GM12878 (cell line): Measurements from ENCODE around the gene SLC11A1. TPM values are rescaled to one million over a fixed set of nuclear protein-coding genes. Genes with fewer than 3 reads are reported as not detected.

Source experiments
- IKZF1 ChIP-seq: fragments of 450-650 bp; conservative IDR thresholded peaks from 2 replicates; pipeline ENCODE4 v1.6.1; 2017; ENCODE audit warnings: antibody characterized with exemption, mild to moderate bottlenecking
- MTA3 ChIP-seq: IDR thresholded peaks from 2 replicates; pipeline ENCODE4 v1.6.1; 2012; ENCODE audit warnings: low read length, inconsistent platforms, borderline replicate concordance
- SUPT20H ChIP-seq: IDR thresholded peaks from 2 replicates; pipeline ENCODE4 v1.6.1; 2011; ENCODE audit warnings: low read depth, mild to moderate bottlenecking, low read length, moderate library complexity, borderline replicate concordance; ENCODE audit not compliant: control insufficient read depth
- TBL1XR1 ChIP-seq: IDR thresholded peaks from 2 replicates; pipeline ENCODE4 v1.6.1; 2012; ENCODE audit warnings: low read depth, low read length, improper control_type of control experiment
- ZBED1 ChIP-seq: IDR thresholded peaks from 2 replicates; pipeline ENCODE4 v1.6.1; 2016; ENCODE audit warnings: borderline replicate concordance
- polyA plus RNA-seq, 11 experiments: library from polyadenylated mRNA; depleted of rRNA in 4 of 11; unstranded in 6 of 11; stranded (reverse) in 5 of 11; fragments of >200 nt; fragmentation: Nextera tagmentation in 4 of 11; fragmentation: Illumina TruSeq in 1 of 11; extraction: Ambion mirVana in 4 of 11; extraction: Trizol in 1 of 11; gene quantifications; 1 replicate in 1 of 11; 2 replicates in 10 of 11; pipeline versions ENCODE4 v1.2.1 to v1.2.3, GENCODE V29; 2011 to 2016; ENCODE audit warnings: inconsistent platforms in 2 of 11, missing spikeins in 2 of 11, low read depth in 1 of 11
- total RNA-seq, 4 experiments: library from RNA; depleted of rRNA in 3 of 4; stranded (reverse); fragments of >200 nt in 3 of 4; fragmentation: Illumina TruSeq in 1 of 4; extraction: Trizol in 1 of 4; gene quantifications; 2 replicates each; pipeline versions ENCODE4 v1.2.1 to v1.2.3, GENCODE V29; 2013 to 2021
- TF ChIP-seq, protein P1 (sequence below): fragments of 450-650 bp; formaldehyde crosslinking; IDR thresholded peaks from 2 replicates; pipeline ENCODE4 v1.5.0; 2022; ENCODE audit warnings: mild to moderate bottlenecking, missing genetic modification characterization

SLC11A1 gene
- total and polyA plus RNA-seq, 10 of the 15 experiments (the other 5 are each of a cell fraction or from before 2014, with no cell fraction given): 0.03 to 0.38 (median 0.12) TPM

DNA sequence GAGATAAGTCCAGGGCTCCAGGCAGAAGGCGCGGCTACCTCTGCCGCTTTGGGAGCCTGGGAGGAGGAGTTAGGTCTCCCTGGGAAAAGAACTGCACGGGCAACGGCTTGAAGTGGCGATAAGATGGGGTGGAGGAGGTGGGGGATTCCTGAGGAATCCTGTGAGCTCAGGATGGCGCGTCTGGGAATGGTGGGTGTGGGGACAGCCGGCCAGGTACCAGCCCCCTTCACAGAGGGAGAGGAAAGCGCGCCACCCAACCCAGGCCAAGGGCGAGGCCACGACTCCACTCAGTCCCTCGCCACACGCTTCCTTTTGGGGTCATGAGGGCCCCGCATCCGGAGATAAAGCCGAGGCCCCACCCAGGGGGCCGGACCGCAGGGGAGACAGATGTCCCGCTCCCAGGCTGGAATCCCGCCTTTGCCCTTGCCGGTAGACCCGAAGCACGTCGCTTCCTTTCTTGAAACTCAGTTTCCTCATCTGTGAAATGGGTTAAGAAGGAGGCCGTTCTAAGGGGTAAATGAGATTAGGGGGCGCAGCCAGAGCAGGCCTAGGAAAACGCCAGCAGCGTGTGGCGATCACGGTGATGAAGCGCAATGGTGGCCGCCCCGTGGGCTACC is 15.9 kb downstream of the SLC11A1 start (continued):
- TF ChIP-seq TBL1XR1 (0 out of 2 replicates have a peak, but pooled peaks have one; percentile 30), ZBED1 (no peak), SUPT20H (no peak), MTA3 (peak; percentile 20; the same call in 1 of the 2 replicates), IKZF1 (peak; percentile 80)
- TF ChIP-seq, protein P1, sequence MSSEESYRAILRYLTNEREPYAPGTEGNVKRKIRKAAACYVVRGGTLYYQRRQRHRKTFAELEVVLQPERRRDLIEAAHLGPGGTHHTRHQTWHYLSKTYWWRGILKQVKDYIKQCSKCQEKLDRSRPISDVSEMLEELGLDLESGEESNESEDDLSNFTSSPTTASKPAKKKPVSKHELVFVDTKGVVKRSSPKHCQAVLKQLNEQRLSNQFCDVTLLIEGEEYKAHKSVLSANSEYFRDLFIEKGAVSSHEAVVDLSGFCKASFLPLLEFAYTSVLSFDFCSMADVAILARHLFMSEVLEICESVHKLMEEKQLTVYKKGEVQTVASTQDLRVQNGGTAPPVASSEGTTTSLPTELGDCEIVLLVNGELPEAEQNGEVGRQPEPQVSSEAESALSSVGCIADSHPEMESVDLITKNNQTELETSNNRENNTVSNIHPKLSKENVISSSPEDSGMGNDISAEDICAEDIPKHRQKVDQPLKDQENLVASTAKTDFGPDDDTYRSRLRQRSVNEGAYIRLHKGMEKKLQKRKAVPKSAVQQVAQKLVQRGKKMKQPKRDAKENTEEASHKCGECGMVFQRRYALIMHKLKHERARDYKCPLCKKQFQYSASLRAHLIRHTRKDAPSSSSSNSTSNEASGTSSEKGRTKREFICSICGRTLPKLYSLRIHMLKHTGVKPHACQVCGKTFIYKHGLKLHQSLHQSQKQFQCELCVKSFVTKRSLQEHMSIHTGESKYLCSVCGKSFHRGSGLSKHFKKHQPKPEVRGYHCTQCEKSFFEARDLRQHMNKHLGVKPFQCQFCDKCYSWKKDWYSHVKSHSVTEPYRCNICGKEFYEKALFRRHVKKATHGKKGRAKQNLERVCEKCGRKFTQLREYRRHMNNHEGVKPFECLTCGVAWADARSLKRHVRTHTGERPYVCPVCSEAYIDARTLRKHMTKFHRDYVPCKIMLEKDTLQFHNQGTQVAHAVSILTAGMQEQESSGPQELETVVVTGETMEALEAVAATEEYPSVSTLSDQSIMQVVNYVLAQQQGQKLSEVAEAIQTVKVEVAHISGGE (CRISPR knock-in tag): no peak
